Heart left ventricle (tissue), 13 donors: ENCODE results near the gene CELSR1.

Experiments used
- CTCF ChIP-seq, 12 donors: fragments of 200-600 bp; sonication (generic) in 4 of 12; IDR thresholded peaks; one replicate each; pipeline versions ENCODE4 v1.5.0 to v1.8.0; 2018 to 2022; ENCODE audit warnings: antibody characterized with exemption in 12 of 12, mild to moderate bottlenecking in 5 of 12
- POLR2A ChIP-seq, 2 donors: fragments of 450-650 bp; IDR thresholded peaks; one replicate each; pipeline ENCODE4 v1.6.1; 2017; ENCODE audit warnings: antibody characterized with exemption in 2 of 2, mild to moderate bottlenecking in 2 of 2, moderate library complexity in 2 of 2
- donor health status: ischemic (EF 13 %, LVEDD 7.1; RV severe dilation, severe dysfunction).
- donor health status: DM: no; HTN: yes; CAD: no.
- donor health status: DM: no; HTN: no; CAD: no.
- donor health status: ischemic (EF 25% LVEDD 6.9; RV normal size, moderate dysfunction).
- donor health status: ischemic (EF 25% LVEDD 5.7; RV mildly dilated, moderate dysfunction).
- donor health status: ischemic (EF 35%, LVEDD 5.7; RV mildly dilated, moderate dysfunction).
- donor health status: nonischemic (EF 11% LVEDD 7.7; RV severe dilation, severe dysfunction).
- donor health status: DM: yes; HTN: yes; CAD: no.
- donor health status: PGD.
- donor health status: ischemic (EF 29% LVEDD 5.4; RV normal size, mild dysfunction).
- donor health status: nonischemic (EF 23%, LVEDD 6.1; RV moderate dilation, normal function).

GRCh38 chr22:46500201-46500600 is 37.2 kb downstream of the CELSR1 start:
- TF ChIP-seq CTCF (IDR thresholded peaks at IDR 0.05) (no peak), POLR2A (IDR thresholded peaks at IDR 0.05) (no peak)
